PC-9 (cell line): ENCODE measurements around the gene COL27A1.

Source experiments
- EZH2 ChIP-seq: fragments of 200-600 bp; sonication (generic); IDR thresholded peaks from 2 replicates; pipeline ENCODE4 v1.8.0; 2017; ENCODE audit warnings: antibody characterized with exemption, low read depth
- TF ChIP-seq, protein P1 (sequence below): fragments of 200-600 bp; sonication (generic); conservative IDR thresholded peaks from 2 replicates; pipeline ENCODE4 v1.6.1; 2017; ENCODE audit warnings: mixed run types, antibody characterized with exemption, mild to moderate bottlenecking, moderate library complexity

GRCh38 chr9:114169952-114170770 is 14.8 kb downstream of the COL27A1 start:
- TF ChIP-seq, protein P1, sequence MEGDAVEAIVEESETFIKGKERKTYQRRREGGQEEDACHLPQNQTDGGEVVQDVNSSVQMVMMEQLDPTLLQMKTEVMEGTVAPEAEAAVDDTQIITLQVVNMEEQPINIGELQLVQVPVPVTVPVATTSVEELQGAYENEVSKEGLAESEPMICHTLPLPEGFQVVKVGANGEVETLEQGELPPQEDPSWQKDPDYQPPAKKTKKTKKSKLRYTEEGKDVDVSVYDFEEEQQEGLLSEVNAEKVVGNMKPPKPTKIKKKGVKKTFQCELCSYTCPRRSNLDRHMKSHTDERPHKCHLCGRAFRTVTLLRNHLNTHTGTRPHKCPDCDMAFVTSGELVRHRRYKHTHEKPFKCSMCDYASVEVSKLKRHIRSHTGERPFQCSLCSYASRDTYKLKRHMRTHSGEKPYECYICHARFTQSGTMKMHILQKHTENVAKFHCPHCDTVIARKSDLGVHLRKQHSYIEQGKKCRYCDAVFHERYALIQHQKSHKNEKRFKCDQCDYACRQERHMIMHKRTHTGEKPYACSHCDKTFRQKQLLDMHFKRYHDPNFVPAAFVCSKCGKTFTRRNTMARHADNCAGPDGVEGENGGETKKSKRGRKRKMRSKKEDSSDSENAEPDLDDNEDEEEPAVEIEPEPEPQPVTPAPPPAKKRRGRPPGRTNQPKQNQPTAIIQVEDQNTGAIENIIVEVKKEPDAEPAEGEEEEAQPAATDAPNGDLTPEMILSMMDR: no peak
- no peak for TF ChIP-seq EZH2
